GM15510 (cell line): ENCODE data around the gene EVC2.

ENCODE experiments used
- POLR2A ChIP-seq: IDR thresholded peaks from 3 replicates; pipeline ENCODE4 v1.6.1; 2011; ENCODE audit warnings: borderline replicate concordance; ENCODE audit not compliant: insufficient read length; ENCODE audit errors: extremely low read depth

Gene EVC2

DNA sequence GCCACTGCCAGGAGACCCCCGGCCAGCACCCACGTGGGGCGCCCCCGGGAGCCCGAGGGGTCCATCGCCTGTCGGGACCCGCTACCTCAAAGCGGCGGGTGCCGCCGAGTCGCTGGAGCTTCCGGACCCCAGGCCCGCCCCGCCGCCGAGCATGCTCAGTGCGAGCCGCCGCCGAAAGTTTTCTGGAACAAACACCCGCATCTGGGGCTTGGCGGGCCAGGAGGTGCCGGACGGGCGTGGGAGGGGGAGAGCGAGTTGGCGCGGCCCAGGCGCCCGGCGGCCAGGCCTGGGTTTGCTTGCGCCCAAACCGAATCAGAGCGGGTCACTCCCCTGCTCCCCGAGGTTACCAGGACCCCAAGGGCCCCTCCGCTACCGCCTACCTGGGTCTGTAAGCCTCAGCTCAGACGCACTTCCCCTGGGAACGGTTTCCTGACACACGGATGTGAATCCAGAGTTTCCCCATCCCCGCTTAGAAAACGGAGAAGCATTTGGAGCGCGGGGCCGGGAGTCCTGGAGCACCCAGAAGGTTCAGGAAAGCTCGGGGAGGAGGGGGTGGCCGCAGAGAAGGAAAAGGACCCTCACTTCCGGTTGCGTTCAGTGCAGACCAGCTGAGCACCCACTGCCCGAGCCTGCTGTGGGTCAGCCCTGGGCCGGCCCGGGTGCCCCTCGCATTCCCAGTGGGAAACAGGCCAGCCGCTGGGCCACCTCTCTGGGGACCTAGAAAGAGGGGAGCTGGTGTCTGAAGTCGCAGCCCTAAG lies at the start of gene EVC2:
TSS of gene EVC2 (minus strand) at position 111 of the 758 bp plus-strand sequence. CDS start at position 65, 46 bp downstream.
- peak; percentile 58 for TF ChIP-seq POLR2A

DNA sequence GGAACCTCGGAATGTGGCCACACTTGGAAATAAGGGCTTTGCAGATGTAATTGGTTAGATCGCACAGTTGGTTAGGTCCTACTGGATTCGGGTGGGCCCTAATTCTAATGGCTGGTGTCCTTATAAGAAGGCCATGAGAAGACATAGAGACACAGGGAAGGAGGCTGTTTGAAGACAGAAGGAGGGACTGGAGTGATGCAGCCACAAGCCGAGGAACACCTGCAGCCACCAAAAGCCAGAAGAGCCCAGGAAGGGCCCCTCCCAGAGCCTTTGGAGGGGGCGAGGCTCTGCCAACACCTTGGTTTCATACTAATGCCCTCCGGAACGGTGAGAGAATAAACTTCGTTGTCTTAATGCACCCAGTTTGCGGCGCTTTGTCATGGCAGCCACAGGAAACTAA lies 49.6 kb upstream of the EVC2 start:
- no peak for TF ChIP-seq POLR2A

GRCh38 chr4:5757536-5757935 lies 49.2 kb upstream of the EVC2 start:
- TF ChIP-seq POLR2A: no peak

DNA sequence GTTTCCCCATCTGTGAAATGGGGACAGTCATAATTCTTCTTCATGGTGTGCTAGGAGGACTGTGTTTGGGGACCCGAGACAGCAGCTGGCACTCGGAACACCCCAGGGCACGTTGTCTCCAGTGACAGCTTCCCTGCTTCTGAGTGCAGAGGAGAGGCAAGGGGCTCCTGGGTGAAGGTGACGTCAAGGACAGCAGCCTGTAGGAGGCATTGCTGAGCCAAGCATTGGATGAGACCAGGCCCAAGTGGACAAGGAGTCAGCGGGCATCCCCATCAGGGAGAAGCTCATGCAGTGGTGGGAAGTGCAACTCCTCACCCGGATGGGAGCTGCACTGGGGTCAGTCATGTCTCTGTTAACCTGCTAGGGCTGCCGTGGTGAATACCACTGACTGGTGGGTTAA lies 48.7 kb upstream of the EVC2 start:
- TF ChIP-seq POLR2A: no peak

- TF ChIP-seq POLR2A: no peak
Observed at GRCh38 chr4:5756271-5756670, 47.9 kb upstream of the EVC2 start.

DNA sequence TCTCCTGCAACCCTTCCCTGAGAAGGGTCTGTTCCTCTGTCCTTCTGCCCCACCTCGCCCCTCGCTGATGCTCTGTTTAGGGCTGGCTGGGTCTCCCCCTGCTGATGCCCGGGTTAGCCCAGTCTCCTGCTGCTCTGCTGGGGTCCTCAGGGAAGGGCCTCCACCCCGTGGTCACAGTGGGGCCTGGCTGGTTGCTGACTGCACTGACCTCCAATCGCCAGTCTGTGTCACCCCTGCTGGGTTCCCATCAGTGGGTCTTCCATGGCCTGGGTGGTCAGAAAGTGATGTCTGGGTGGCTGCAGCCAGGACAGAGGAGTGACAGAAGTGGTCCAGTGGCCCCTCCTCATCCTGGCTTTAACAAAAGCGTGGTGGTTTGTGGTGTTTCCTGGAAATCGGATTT lies 47.3 kb upstream of the EVC2 start:
- TF ChIP-seq POLR2A: no peak

DNA sequence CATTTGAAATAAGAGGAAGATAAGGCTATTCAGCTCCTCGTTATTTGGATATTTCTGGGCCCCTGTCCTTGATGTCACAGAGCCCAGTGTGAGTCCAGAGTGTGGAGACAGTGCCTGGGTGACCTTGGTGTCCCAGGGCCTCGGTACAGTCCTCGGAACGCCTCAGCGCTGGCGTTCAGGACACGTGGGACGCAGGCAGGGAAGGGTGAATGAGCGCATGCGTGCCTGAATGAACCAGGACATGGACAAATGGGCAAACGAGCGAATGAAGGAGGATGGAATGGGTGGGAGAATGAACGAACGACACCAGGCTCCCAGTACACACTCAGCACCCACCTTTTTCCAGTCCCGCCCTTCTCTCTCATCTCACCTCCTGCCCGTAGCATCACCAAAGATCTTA lies 46.8 kb upstream of the EVC2 start:
- no peak for TF ChIP-seq POLR2A

DNA sequence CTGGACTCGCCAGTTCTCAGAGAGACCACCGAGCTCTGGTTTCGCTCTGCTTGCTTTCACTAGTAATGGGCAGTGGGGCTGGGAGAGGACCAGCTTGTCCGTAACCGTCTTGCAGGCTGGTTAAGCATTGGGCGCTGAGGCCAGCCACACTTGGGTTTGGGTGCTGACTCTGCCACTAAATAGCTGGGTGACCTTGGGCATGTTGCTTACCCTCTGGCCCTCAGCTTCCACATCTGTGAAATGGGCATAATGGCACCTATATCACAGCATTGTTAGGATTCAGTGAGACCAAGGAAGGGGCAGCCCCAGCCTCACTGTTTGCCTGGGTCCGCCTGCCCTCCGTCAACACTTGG lies 46.1 kb upstream of the EVC2 start:
- TF ChIP-seq POLR2A: no peak

- TF ChIP-seq POLR2A: no peak
Observed at GRCh38 chr4:5753766-5754528, 45.6 kb upstream of the EVC2 start.

DNA sequence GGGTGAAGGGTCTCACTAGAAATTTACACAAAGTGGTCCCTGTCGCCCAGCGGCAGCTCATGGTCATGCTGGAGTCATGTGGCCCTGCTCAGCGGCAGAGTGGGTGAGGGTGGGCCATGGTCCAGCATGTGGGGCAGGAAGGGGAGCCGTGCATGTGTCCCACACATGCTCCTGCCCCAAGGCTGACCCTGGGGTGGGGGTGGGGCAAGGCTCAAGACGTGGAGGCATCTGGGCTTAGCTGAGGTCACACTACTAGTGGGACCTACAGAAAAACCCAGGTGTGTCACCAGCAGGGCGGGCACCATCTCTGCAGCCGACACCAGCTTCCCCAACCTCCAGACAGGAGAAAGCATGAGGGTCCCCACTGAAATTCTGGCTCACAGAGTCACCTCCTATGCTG lies 45.0 kb upstream of the EVC2 start:
- TF ChIP-seq POLR2A: no peak

DNA sequence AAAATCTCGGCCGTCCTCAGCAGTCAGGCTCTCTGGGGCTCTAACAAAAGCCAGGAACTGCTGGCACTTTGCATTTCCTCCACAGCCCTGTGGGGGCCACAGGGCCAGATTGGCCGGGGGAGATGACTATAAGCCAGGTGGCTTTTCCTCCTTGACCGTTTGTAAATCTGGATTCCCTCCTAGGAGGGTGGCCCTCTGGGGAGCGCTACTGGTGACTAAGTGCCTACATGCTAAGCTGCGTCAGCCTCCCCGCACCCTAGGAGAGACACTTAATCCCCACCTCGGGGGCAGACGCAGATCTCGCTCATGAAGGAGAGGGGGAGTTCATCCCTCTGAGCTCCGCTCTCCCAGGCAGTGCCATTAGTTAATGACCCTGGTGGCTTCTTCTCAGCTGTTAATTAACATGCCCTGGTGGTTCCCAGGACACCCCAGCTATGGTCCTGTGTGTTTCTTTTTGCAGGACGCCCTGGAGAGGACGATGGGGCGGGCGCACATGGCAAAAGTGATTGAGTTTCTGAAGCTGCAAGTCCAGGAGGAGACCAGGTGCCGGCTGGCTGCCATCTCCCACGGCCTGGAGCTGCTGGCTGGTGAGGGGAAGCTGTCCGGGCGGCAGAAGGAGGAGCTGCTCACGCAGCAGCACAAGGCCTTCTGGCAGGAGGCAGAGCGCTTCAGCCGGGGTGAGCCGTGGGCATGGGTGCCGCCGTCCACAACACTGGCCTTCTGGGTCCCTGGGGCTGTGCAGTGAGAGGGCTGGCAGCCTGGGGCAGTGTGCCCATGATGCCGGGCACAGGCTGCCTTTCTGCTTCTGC lies 44.2 kb upstream of the EVC2 start:
- TF ChIP-seq POLR2A: no peak

GRCh38 chr4:5751666-5752375 lies 43.5 kb upstream of the EVC2 start:
- no peak for TF ChIP-seq POLR2A

- no peak for TF ChIP-seq POLR2A
Observed at GRCh38 chr4:5750946-5751665, 42.7 kb upstream of the EVC2 start.

DNA sequence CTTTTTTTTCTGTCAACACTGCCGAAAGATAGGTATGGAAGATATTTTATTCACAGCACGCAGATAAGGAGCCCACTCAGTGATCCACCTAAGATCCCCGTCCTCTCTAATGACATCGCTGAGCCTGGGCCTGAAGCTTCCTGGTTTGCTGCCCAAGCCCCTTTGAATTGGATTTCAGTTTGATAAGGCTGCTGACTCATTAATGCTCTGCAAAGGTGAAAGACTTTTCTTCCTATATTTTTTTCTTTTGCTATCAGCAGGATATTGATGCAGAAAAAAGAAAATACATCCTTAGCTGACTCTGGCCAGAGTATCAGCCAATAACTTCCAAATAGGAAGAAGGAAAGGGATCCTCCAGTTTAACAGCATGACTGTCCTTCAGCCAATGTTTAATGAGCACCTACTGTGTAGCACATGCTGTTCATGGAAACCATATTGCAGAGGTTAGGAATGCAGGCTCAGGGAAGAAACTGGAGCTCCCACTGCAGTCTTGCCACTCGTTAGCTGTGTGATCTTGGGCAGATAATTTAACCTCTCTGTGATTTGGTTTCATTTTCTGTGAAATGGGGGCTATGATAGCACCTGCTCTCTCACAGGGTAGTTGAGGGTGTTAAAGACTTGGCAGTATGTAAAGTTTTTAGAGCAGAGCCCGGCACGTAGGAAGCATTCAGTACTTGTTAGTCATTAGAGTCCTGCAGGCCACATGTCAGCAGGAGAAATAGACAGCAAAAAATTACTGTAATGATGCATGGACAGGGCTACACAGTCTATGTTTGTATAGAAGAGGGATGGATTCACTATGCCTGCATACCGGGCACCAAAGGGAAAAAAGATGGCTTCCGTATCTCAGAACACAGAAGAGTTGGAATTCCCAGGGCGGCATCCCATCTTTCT lies 41.9 kb upstream of the EVC2 start:
- TF ChIP-seq POLR2A: no peak

GRCh38 chr4:5749568-5749967 lies 41.2 kb upstream of the EVC2 start:
- TF ChIP-seq POLR2A: no peak
